H1 (cell line): ENCODE results near the gene TRIOBP. TPM values are rescaled to one million over a fixed set of nuclear protein-coding genes. Genes with fewer than 3 reads are reported as not detected.

Experiments
- CTCF ChIA-PET: fragments of 300-600 bp; sonication (Branson Sonifier 250); formaldehyde crosslinking; loops from one replicate; lab custom pipeline; 2021; ENCODE audit not compliant: partially characterized antibody; lab: Charles Lee
- POLR2A ChIA-PET: fragments of 300-600 bp; sonication (Branson Sonifier 250); formaldehyde crosslinking; loops from one replicate; lab custom pipeline; 2021; ENCODE audit warnings: inconsistent platforms; ENCODE audit not compliant: partially characterized antibody; lab: Charles Lee
- DNase-seq, 2 experiments: peaks; one replicate each; pipeline versions ENCODE4 v3.0.0 to v3.0.0-alpha.2; 2010 to 2022; ENCODE audit warnings: low spot score in 2 of 2, low read depth in 1 of 2, mixed read lengths in 1 of 2
- FAIRE-seq: peaks from 2 replicates; lab custom pipeline; 2011; peaks lifted over from hg19 to GRCh38; lab: Jason Lieb, UNC
- H2AFZ ChIP-seq: 2 replicates; pipeline ENCODE4 v1.8.1; 2012; ENCODE audit warnings: low read length, inconsistent platforms
- H2AK5ac ChIP-seq: 2 replicates; pipeline ENCODE4 v1.6.1; 2013; ENCODE audit warnings: low read depth, low read length
- H2BK120ac ChIP-seq: replicated peaks from 2 replicates; pipeline ENCODE3; 2013; ENCODE audit warnings: low read depth, low read length, inconsistent platforms
- H2BK12ac ChIP-seq: 2 replicates; pipeline ENCODE4 v1.6.1; 2013; ENCODE audit warnings: low read depth, low read length
- H2BK15ac ChIP-seq: 2 replicates; pipeline ENCODE4 v1.6.1; 2013; ENCODE audit warnings: low read length
- H2BK20ac ChIP-seq: 2 replicates; pipeline ENCODE4 v1.6.1; 2013; ENCODE audit warnings: low read length
- H2BK5ac ChIP-seq: 2 replicates; pipeline ENCODE4 v1.6.1; 2013; ENCODE audit warnings: low read depth, low read length
- H3K14ac ChIP-seq: 2 replicates; pipeline ENCODE4 v1.6.1; 2013; ENCODE audit warnings: inconsistent platforms; ENCODE audit not compliant: insufficient read length
- H3K18ac ChIP-seq: 2 replicates; pipeline ENCODE4 v1.6.1; 2013; ENCODE audit warnings: low read length; ENCODE audit errors: extremely low read depth
- H3K23ac ChIP-seq: 2 replicates; pipeline ENCODE4 v1.6.1; 2013; ENCODE audit warnings: inconsistent platforms; ENCODE audit not compliant: insufficient read length
- H3K23me2 ChIP-seq: 2 replicates; pipeline ENCODE4 v1.6.1; 2013; ENCODE audit warnings: low read depth, low read length
- H3K27ac ChIP-seq: 2 replicates; pipeline ENCODE4 v1.6.1; 2011; ENCODE audit warnings: low read depth, low read length, inconsistent platforms
- H3K27me3 ChIP-seq, 4 experiments: replicated peaks in 1 of 4; 1 replicate in 1 of 4; 2 replicates in 3 of 4; pipeline versions ENCODE4 v1.6.1 to v1.8.1; 2011 to 2013; ENCODE audit warnings: low read length in 3 of 4, mild to moderate bottlenecking in 3 of 4, inconsistent platforms in 2 of 4, mixed read lengths in 2 of 4, moderate library complexity in 1 of 4; ENCODE audit not compliant: control insufficient read depth in 3 of 4, insufficient read depth in 3 of 4; ENCODE audit errors: extremely low read depth in 1 of 4
- H3K36me3 ChIP-seq, 4 experiments: 2 replicates each; pipeline versions ENCODE4 v1.6.1 to v1.8.1; 2011 to 2013; ENCODE audit warnings: mild to moderate bottlenecking in 4 of 4, low read length in 3 of 4, moderate library complexity in 2 of 4, control low read depth in 1 of 4, inconsistent platforms in 1 of 4; ENCODE audit not compliant: insufficient read depth in 4 of 4, control insufficient read depth in 2 of 4
- H3K4ac ChIP-seq: replicated peaks from 2 replicates; pipeline ENCODE3; 2013; ENCODE audit warnings: low read length, low read depth, mixed read lengths, inconsistent platforms; ENCODE audit not compliant: insufficient read length
- H3K4me1 ChIP-seq, 4 experiments: replicated peaks in 1 of 4; 1 replicate in 1 of 4; 2 replicates in 3 of 4; pipeline versions ENCODE4 v1.6.1 to v1.8.1; 2011 to 2013; ENCODE audit warnings: low read length in 3 of 4, inconsistent platforms in 2 of 4, mixed read lengths in 1 of 4; ENCODE audit not compliant: insufficient read depth in 4 of 4, control insufficient read depth in 3 of 4
- H3K4me2 ChIP-seq, 2 experiments: 2 replicates each; pipeline versions ENCODE4 v1.6.1 to v1.8.1; 2011 to 2013; ENCODE audit warnings: low read depth in 2 of 2, low read length in 2 of 2, control low read depth in 1 of 2, inconsistent platforms in 1 of 2, mild to moderate bottlenecking in 1 of 2; ENCODE audit not compliant: insufficient read depth in 1 of 2
- H3K4me3 ChIP-seq, 4 experiments: fragments of 200-600, 300-600 bp in 1 of 4; sonication (generic), shearing (Covaris generic), sonication (Bioruptor Twin) in 1 of 4; 2 replicates each; pipeline versions ENCODE4 v1.5.1 to v1.8.1; 2011 to 2016; ENCODE audit warnings: low read length in 4 of 4, low read depth in 3 of 4, control low read depth in 2 of 4, inconsistent platforms in 2 of 4, mild to moderate bottlenecking in 2 of 4, mixed read lengths in 1 of 4, moderate library complexity in 1 of 4; ENCODE audit not compliant: insufficient read depth in 2 of 4; ENCODE audit errors: extremely low read depth in 1 of 4
- H3K56ac ChIP-seq: replicated peaks from 2 replicates; pipeline ENCODE3; 2013; ENCODE audit warnings: low read depth, mild to moderate bottlenecking, mixed read lengths, low read length, inconsistent platforms; ENCODE audit not compliant: insufficient read length
- H3K79me1 ChIP-seq: 2 replicates; pipeline ENCODE4 v1.6.1; 2013; ENCODE audit warnings: low read depth, low read length, control low read depth
- H3K79me2 ChIP-seq, 2 experiments: 2 replicates each; pipeline versions ENCODE4 v1.6.1 to v1.8.1; 2012 to 2013; ENCODE audit warnings: low read length in 2 of 2, mild to moderate bottlenecking in 2 of 2, inconsistent platforms in 1 of 2; ENCODE audit not compliant: insufficient read depth in 2 of 2, control insufficient read depth in 1 of 2
- H3K9ac ChIP-seq, 4 experiments: replicated peaks in 1 of 4; 1 replicate in 1 of 4; 2 replicates in 3 of 4; pipeline versions ENCODE4 v1.6.1 to v1.8.1; 2011 to 2013; ENCODE audit warnings: low read depth in 3 of 4, low read length in 3 of 4, control low read depth in 2 of 4, mild to moderate bottlenecking in 2 of 4, moderate library complexity in 2 of 4, inconsistent platforms in 1 of 4; ENCODE audit errors: extremely low read depth in 1 of 4
- H3K9me3 ChIP-seq, 2 experiments: 2 replicates each; pipeline versions ENCODE4 v1.6.1 to v1.8.1; 2012 to 2013; ENCODE audit warnings: mild to moderate bottlenecking in 2 of 2, moderate library complexity in 2 of 2, control low read depth in 1 of 2, inconsistent platforms in 1 of 2, low read depth in 1 of 2, low read length in 1 of 2, mixed read lengths in 1 of 2; ENCODE audit not compliant: insufficient read depth in 2 of 2
- H4K20me1 ChIP-seq, 2 experiments: replicated peaks in 1 of 2; 2 replicates each; pipeline versions ENCODE3 to v1.8.1; 2011 to 2013; ENCODE audit warnings: inconsistent platforms in 2 of 2, low read length in 2 of 2, mild to moderate bottlenecking in 1 of 2; ENCODE audit not compliant: insufficient read depth in 2 of 2, control insufficient read depth in 1 of 2
- H4K5ac ChIP-seq: 2 replicates; pipeline ENCODE4 v1.6.1; 2013; ENCODE audit warnings: low read length, low read depth, mixed read lengths, inconsistent platforms; ENCODE audit not compliant: insufficient read length
- H4K8ac ChIP-seq: 2 replicates; pipeline ENCODE4 v1.8.0; 2013; ENCODE audit warnings: mild to moderate bottlenecking, moderate library complexity, low read length, inconsistent platforms; ENCODE audit not compliant: insufficient read depth; ENCODE audit errors: extremely low read depth
- H4K91ac ChIP-seq: replicated peaks from 2 replicates; pipeline ENCODE3; 2013; ENCODE audit warnings: low read length, mixed read lengths, inconsistent platforms; ENCODE audit not compliant: insufficient read length
- KDM1A ChIP-seq: fragments of 200-600, 300-600 bp; sonication (generic); IDR thresholded peaks from 2 replicates; pipeline ENCODE4 v1.7.1; 2016; ENCODE audit warnings: mild to moderate bottlenecking, low read length, borderline replicate concordance
- POLR2AphosphoS5 ChIP-seq: IDR thresholded peaks from 2 replicates; pipeline ENCODE4 v1.6.1; 2011; ENCODE audit warnings: low read depth, low read length
- WGBS, 2 experiments: shearing (Covaris generic) in 1 of 2; methylation state at CpG; one replicate each; pipeline versions ENCODE4 v1.1.6 to v1.1.7; 2013 to 2015; ENCODE audit warnings: low lambda C conversion rate in 2 of 2, mixed read lengths in 2 of 2, inconsistent platforms in 1 of 2, low coverage in 1 of 2, missing lambda C conversion rate in 1 of 2; ENCODE audit not compliant: insufficient replicate concordance in 2 of 2, insufficient coverage in 1 of 2, insufficient read length in 1 of 2; ENCODE audit errors: extremely low coverage in 1 of 2, missing lambda C conversion rate in 1 of 2; 5-methylcytosine and 5-hydroxymethylcytosine counted together
- polyA plus RNA-seq, 7 experiments: library from polyadenylated mRNA; depleted of rRNA in 3 of 7; stranded (reverse) in 5 of 7; unstranded in 2 of 7; fragments of >200 nt in 5 of 7; fragments of 200-250 nt in 2 of 7; gene quantifications; 1 replicate in 5 of 7; 2 replicates in 1 of 7; 4 replicates in 1 of 7; pipeline versions ENCODE4 v1.2.1 to v1.2.3, GENCODE V29; 2011 to 2013; ENCODE audit warnings: missing spikeins in 2 of 7, mixed read lengths in 2 of 7
- total RNA-seq: library from RNA; stranded (reverse); fragmentation: NEBNext Ultra II Directional; extraction: Animal tissue kit (Norgen Biotek cat#: 25700); gene quantifications from 2 replicates; pipeline ENCODE4 v1.2.1, GENCODE V29; 2021

TRIOBP gene
- total and polyA plus RNA-seq, 2 of the 8 experiments (the other 6 are each of a cell fraction or from before 2014, with no cell fraction given): 18.2 to 27.3 TPM

DNA sequence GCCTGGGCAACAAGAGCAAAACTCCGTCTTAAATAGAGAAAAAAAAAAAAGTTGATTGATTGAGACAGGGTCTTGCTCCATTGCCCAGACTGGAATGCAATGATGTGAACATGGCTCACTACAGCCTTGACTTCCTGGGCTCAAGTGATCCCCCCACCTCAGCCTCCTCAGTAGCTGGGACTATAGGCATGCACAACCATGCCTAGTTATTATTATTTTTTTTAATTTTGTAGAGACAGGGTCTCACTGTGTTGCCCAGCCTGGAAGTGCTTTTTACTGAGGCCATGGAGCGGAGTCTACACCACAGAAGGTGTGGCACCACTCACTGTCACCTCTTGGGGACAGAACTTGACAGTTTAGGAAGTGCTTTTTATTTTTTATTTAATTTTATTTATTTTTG is 17.8 kb downstream of the TRIOBP start:
- Histone ChIP-seq H3K9me3 (no peaks in the 10 kb centered on the region), H2BK15ac (no peak overlapping the region), H3K4ac (no peak overlapping the region), H4K91ac (no peak overlapping the region), H2BK5ac (no peak overlapping the region), H3K4me2 (no peak overlapping the region), H4K5ac (no peak overlapping the region), H3K27me3 (no peaks in the 10 kb centered on the region), H3K4me3 (no peak overlapping the region), H3K23me2 (no peaks in the 10 kb centered on the region), H3K23ac (no peak overlapping the region), H4K20me1 (peaks cover 6 to 10% of the 10 kb centered on the region in 2 experiments), H3K18ac (no peak overlapping the region), H3K4me1 (no peaks in the 10 kb centered on the region), H2AK5ac (no peak overlapping the region), H2AFZ (no peak overlapping the region), H3K27ac (no peak overlapping the region), H3K79me1 (no peaks in the 10 kb centered on the region), H3K79me2 (no peaks in the 10 kb centered on the region), H2BK20ac (no peak overlapping the region), H3K56ac (no peak overlapping the region), H3K9ac (no peak overlapping the region), H2BK12ac (no peak overlapping the region), H3K14ac (no peak overlapping the region), H4K8ac (no peak overlapping the region), H3K36me3 (peaks cover 7 to 39% (median 21%) of the 10 kb centered on the region in 4 experiments), H2BK120ac (no peak overlapping the region)
- CTCF ChIA-PET: no interaction called here
- POLR2A ChIA-PET: interaction anchor here (1.4 to 2.1 kb wide), 2 partner anchors 10 to 19 kb away, joined by 4 to 9 read pairs; no protein-coding TSS in a partner anchor
- no peak for TF ChIP-seq KDM1A
- TF ChIP-seq POLR2AphosphoS5: no peak
- WGBS, 2 experiments: 93% methylated on average over 2 of the region's 2 CpGs; no CpG with 5 or more reads in 1 of the 2 experiments
- FAIRE-seq (no peak), DNase-seq (no peak)
